Umbilical cord (tissue), 2 donors: ENCODE measurements around the gene MOB3B. TPM values are rescaled to one million over a fixed set of nuclear protein-coding genes. Genes with fewer than 3 reads are reported as not detected.
"Not testable (repeated sequence)": the region's sequence is repeated elsewhere in the genome, so short reads cannot be mapped to it uniquely, and the experiment has no call there.

ENCODE experiments used
- DNase-seq: peaks from one replicate; pipeline ENCODE4 v3.0.0-alpha.2; 2015; ENCODE audit warnings: low spot score
- total RNA-seq: library from RNA; depleted of rRNA; stranded (reverse); fragments of >200 nt; gene quantifications from one replicate; pipeline ENCODE4 v1.2.3, GENCODE V29; 2014; ENCODE audit warnings: low replicate concordance; ENCODE audit not compliant: insufficient read depth

MOB3B gene
- total RNA-seq, 1 donor from 2014 or later = 5.8 TPM

DNA sequence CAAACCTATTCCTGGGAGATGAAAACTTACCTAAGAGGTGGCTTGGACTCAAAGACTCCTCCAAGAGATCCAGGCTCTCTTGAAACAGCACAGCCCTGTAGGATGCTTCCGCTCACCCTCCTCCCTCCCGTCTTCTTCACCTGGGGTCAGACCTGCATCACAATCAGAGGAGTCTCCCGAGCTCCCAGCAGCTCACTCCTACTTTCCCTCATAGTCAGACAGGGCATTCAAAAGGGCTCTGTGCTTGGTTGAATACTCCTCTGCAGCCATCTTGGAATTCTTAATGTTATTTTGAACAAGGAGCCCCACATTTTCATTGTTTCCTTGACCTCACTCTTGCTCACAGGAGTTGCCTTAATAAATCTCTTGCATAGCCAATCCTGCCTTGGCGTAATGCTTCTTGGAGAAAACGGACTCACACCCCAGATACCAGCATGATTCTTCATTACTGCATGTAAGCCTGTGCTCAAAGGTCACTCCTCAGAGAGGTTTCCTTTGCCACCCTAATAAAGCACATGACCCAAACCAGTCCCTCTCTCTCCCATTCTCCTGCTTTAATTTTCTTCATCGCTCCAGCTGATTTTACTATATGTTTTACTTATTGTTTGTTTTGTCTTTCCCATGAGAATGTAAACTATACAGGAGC is 52.6 kb downstream of the MOB3B start:
- DNase-seq = no peak

DNA sequence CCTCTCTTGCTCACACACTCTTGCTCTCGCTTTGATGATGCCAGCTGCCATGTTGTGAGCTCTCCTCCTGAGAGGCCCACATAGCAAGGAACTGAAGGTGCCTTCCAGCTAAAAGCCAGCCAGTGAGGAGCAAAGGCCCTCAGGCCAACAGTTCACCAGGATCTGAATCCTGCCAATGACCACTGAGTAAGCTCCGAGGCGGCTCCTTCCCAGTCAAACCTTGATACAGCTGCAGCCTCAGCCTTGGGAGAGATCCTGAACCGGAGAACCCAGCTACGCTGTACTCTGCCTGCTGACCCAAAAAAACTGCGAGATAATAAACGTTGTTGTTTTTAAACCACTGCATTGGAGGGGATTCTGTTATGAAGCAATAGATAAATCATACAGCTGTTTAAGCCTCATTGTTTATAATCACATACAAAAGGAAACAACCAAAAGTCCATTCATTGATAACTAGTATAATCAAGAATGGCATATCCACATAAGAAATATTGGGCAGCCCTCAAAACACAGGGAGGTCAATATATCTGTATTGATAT is 54.5 kb downstream of the MOB3B start:
- no peak for DNase-seq

DNA sequence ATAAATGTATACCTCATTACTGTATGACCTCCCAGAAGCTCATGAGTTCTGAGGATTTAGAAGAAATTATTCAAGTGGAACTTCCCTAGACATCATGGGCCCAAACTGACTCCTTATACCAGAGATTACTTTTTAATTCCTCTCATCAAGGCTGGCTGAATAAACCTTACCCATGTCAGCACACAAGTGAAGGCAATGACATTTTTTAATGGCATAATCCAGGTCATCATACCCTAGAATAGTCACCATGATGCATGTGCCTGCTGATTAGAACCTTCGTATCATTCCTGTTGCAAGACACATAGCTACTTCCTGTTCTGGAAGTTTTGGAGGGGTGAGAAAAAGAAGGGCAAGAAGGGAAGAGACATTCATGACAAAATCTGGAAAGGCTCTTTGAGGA is 55.3 kb downstream of the MOB3B start:
- DNase-seq = no peak

DNA sequence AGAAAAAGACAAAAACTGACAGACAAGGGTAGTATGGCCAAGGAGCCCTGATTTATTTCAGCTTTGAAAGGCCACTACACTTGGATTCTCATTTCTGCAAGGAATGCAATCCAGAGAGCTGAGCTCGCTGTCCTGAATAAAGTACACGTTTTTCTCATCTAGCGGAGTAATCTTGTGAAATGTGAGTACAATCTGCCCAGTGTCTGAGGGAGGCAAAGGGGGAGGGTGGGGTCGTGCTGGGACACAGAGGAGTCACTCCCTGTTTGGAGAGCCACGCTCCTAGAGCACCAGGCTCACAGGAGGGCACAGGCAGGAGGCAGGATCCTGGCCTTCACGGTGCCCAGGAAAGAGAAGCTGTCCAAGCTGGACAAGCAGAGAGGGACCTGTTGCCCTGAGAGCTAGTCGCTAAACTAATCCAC is 56.5 kb downstream of the MOB3B start:
- DNase-seq = peak; percentile 53

DNA sequence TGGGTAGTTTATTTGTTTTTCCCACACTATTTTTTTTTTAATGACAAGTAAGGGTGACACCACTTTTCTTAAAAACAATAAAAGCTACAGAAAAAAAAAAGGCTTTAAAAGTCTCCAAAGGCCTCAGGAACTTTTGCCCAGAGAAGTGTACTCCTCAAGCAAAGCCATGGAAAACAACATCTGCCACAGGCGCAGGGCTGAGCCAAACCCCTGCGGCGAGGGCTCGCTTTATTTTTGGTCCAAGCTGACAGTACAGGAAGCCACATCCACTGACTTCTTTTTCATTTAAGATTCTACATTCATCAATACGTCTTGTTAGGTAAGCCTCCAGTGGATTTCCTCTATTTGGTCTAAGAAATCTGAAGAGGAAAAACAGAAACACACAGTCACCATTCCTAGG is 57.4 kb downstream of the MOB3B start:
- DNase-seq = no peak

DNA sequence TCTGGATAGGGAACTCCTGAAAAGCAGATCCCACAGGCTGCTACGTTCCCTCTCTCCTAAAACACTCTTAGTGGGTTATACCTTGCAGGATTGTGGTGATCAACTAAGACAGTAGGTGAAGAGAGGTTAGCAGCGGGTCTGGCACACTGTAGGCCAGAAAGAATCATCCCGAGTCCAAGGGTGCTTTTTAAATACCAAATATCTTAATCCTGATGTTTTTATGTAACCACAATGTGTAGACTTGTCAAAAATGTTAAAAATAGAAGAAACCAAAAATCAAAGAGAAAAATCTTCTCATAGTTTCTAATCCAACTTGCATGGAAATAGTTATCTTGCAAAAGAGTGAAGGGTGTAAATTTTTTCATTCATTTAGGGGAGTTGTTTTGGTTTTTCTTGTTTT is 57.8 kb downstream of the MOB3B start:
- DNase-seq = no peak

DNA sequence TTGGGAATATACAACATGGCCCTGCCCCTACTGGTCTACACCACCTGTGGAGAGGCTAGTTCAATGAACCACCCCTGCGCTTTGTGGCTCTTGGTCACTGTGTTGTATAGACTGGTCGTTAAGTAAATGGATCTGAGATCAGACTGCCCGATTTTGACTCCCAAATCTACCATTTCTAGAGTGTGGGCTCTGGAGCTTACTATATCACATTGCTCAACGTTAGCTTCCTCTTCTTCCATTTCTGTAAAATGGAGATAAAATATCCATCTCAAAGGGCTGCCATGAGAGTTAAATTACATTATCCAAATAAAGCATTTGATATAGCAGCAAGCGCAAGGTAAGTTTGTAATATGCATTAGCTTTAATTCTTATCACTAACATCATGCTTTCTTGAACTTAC is 58.2 kb downstream of the MOB3B start:
- DNase-seq = no peak

DNA sequence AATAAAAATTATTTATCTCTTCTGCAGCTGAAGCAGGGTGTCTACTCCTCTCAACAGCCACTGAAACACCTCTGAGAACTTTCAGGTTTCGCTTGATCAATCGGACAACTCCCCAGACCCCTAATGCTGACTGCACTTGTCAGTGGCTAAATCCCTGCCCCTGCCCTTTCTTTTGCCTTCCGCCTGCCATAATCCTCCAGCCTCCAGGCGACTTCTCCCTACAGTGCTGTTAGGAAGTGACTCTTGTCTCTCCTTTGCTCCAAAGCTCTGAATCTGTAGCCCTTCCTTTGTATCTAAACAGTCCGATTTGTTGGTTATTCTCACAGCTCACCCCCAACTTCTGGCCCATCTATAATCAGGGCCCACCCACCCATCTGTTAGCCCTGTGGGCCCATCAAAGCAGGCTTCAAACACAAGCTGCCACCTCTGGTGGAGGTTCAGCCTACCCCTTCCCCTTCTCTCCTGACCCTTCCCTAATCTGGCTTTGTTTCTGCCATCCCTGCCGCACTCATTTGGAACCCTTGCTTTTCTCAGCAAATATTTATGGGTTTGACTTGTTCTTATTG is 59.2 kb downstream of the MOB3B start:
- no peak for DNase-seq

DNA sequence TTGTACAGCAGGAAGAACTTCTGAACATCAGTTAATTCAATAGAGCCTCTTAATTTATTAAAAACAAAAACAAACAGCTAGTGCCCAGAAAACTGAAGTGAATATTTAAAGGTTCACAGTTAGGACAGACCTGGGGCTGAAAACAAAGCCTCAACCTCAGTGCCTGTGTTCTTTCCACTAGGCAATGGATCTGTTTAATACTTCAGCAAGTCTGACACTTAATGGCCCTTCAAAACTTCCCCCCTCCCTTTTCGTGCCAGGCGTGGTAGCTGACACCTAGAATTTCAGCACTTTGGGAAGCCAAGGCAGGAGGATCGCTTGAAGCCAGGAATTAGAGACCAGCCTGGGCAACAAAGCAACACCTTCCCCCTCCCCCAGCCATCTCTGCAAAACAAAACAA is 60.1 kb downstream of the MOB3B start:
- DNase-seq = no peak

DNA sequence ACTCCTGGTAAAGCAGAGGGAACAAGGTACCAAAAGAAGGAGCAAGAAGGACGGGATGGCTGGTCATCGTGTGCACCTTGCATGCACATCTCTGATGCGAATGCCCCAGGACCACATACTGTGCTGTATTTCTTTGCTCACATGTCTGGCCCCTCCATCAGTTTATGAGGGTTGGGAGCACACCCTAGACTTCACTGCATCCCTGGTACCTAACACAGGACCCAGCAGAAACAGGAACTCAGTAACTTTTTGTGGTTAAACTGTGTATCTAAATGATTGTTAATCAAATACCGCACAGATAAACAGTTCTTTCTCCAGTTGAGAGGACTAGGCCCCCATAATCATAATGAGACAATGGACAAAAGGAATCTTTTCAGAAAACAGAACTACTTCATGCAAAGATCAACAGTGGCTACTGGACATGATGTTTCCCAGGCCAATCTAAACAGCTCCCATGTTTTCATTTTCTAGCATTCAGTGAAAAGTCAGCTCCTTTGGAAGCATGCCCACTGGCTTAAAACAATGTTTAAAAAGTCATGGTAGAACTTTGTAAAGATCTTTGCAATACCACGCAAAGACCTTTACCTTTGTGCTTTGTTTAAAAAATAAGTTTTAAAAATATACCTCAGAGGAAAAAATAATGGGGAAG is 61.0 kb downstream of the MOB3B start:
- DNase-seq = no peak

DNA sequence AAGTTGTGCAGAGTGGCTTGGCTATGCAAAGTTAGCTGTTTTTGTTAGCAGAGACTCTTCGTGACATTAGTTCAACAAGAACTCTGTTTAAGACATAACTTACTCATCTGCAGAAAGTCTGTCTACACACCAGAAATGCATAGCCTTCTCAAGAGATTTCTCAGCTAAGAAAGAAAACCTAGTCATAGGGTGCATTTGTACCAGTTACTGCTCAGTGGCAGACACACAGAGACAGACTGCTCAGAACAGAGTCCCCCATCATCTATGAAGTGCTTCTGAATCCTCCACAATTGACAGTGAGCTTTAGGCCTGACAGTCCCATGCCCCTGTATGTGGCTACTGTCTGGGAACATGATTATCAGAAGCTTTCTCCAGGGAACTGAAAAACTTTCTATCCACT is 61.6 kb downstream of the MOB3B start:
- DNase-seq = no peak

DNA sequence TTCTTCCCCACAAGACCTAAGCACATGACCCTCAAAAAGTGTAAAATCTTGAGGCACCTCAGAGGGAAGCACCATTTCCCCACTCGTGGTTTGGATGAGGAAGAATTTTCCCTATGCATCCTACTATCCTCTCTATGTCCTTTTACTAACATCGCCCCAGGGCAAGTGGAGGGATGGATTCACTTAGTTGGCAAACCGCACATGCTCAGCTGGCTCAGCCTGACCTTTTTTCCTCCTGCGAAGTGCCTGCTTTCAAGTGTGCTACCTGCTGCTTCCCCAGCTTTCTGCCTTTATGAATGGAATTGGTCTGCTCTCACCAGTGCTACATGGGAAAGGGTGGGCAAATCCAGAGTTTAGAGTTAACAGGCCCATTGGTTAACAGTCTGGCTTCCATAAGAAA is 62.1 kb downstream of the MOB3B start:
- DNase-seq = no peak

DNA sequence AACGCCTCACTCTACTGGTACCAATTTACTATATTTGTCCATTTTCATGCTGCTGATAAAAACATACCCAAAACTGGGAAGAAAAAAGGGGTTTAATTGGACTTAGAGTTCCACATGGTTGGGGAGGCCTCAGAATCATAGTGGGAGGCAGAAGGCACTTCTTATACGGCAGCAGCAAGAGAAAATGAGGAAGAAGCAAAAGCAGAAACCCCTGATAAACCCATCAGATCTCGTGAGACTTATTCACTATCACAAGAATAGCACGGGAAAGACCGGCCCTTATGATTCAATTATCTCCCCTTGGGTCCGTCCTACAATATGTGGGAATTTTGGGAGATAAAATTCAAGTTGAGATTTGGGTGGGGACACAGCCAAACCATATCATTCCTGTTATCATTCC is 63.1 kb downstream of the MOB3B start:
- not testable (repeated sequence) for DNase-seq

DNA sequence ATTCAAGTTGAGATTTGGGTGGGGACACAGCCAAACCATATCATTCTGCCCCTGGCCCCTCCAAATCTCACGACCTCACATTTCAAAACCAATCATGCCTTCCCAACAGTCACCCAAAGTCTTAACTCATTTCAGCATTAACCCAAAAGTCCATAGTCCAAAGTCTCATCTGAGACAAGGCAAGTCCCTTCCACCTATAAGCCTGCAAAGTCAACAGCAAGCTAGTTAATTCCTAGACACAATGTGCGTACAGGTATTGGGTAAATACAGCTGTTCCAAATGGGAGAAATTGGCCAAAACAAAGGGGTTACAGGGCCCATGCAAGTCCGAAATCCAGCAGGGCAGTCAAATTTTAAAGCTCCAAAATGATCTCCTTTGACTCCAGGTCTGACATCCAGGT is 64.7 kb downstream of the MOB3B start:
- DNase-seq = not testable (repeated sequence)

DNA sequence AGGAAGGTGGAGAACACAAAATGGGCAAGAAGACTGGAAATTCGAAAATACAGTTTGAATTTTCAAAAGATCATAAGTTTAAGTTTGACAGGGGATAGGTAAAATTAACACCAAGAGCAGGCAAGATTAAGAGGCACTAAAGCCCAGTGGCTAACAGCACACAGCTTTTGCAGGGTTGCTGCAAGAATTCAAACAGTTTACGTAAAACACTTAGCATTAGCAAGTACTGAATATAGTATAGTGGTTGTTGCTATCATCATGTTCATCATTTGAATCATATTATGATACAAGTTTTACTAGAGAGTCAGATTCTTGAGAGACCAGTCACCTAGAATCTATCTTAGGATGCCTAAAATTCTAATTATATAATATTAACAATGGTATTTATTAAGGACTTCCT is 66.8 kb downstream of the MOB3B start:
- DNase-seq = no peak

DNA sequence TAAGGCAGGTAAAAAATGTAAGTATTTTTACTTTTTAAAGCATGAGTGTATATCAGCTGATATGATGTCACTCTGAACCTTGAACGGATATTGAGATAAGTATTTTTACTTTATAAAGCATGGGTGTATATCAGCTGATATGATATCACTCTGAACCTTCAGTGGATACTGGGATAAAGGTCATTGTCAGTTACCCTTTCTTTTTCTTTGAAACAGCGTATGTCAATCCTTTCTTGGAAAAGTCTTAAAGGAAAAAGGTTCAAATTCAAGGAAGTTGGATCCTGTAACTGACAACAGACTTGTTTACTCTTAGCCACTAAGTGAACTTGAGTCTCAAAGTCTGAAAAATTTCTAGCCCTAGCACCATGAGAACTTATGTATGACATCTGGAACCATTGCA is 67.2 kb downstream of the MOB3B start:
- DNase-seq = no peak

DNA sequence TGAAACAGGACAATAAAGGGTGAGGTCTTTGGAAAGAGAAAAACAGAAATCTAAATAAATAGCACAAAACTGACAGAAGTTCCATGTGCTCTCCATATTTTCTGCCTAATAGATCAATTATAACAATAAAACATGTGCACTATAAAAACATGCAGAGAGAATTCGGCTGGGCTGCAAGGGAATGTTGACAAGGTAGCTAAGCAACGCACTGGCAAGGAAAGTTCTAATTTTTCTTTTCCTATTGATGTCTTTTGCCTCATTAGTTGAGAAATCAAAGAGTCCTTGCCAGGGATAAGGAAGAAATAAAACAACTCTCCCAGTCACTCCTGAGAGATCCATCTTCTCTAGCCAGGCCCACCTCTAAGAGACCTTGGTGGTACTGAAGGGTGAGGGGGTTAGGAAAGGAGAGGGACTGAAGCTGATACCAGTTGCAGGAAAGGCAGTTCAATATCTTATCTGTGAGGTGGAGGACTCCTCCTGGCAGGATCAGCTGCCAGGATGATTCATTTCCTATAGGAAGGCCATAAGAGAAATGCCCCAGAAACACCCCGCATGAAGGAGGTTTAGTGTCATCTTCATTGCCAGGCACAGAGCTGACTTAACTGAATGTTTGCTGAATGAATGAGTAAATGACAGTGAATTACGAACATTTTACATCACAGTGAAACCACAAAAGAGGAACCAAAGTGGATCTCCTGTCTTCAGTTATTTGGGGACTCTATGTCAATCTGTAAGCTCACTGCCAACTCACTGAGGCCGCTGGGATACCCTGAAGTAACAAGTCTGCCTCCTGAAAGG is 69.2 kb downstream of the MOB3B start:
- peak; percentile 20 for DNase-seq

DNA sequence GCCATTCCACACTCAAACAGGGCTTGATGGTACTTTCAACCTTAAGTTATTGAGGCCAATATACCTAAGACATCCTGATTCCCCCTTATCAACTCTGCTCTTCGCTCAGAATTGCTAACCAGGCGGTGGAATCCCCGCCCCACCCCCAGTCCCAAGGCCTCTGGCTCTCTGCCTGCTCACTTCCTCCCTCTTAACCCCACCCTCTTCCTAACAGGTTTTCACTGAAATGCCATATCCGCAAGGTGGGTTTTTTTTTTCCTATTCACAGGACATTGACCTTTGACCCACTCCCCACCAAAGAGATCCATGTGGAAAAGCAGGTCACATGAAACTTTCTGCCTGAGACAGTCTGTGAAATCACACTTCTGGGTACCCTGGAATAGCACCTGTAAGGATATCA is 72.2 kb downstream of the MOB3B start:
- no peak for DNase-seq

DNA sequence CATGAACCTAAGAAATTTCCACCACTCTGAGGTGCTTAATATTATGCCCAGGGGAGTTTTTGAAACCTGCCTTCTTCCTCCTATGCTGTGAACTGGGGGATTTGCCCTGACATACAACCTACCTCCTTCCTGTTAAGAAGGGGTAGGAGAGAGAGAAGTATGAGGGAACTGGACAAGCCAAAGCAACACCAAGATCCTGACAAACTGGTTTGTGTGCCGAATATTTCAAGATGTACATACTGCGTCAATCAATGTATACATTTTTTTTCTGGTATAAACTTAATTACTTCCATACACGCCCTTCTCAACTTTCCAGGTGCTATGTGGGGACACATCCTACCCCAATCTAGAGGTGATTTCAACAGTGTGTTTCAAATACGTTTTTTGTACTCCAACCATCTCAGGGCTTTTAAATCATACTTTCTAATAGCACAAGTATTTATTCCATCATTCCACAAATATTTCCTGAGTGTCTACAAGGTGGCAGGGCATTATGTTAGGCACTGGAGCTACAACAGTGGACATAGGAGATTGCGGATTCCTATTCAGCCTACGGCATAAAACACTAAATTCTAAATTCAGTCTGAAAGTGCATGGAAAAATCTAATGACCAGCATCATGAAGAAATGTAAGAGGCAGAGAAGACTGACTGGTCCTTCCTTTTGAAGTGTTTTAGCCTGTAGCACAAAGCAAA is 75.6 kb downstream of the MOB3B start:
- peak; percentile 40 for DNase-seq

DNA sequence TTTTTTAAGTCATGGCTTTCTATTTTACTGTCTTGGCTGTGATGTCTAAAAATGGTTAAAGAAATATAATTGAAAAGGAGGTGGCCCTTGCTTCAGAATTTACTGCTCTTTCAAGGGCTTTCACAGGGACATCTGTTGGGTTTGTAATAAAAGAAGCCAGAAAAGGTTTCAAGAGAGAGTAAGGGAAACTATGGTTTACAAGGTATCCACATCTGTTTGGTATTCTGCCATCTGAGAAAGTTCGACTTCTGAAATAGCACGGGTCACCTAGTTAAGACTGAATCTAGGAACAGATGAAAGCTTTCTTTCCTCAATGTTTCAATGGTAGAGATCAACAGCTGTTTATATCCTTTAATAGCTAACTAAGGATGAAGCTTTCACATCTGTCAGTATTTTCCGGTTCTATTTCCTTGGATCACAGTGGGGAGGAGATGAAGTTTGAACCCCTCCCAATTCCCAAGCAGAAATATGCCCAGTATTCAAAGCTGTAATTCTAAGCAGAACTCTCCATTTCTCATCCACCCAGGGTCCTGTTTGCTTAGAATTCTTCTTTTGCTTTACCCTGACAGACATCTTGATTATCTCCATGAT is 78.3 kb downstream of the MOB3B start:
- peak; percentile 22 for DNase-seq

DNA sequence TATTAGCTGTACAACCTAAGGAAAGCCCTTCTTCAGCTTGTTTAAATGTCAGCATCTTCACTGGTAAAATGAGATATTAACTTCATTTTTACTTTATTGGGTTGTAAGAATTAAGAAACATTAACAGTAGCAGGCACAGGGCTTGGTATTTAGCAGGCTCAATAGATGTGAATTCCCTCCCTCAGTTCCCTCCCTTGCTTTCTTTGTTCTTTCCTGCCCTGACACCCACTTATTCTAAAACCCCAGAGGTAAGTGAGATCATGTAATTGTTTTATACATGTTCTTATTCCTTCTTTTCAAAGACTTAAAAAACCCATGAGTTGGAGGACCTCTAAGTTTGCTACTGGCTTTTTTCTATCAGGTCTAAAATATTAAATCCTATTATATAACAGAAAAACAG is 78.9 kb downstream of the MOB3B start:
- DNase-seq = no peak
